OCI-LY7 (cell line): Measurements from ENCODE around the gene CDK17.

Source experiments
- CTCF ChIP-seq: fragments of 200-600 bp; sonication (generic); conservative IDR thresholded peaks from 2 replicates; pipeline ENCODE4 v1.5.1; 2014; ENCODE audit warnings: mild to moderate bottlenecking, antibody characterized with exemption, low read length, moderate library complexity, mixed read lengths
- EZH2phosphoT487 ChIP-seq: fragments of 200-600 bp; sonication (generic); IDR thresholded peaks from 2 replicates; pipeline ENCODE4 v1.6.1; 2018; ENCODE audit warnings: low read depth, borderline replicate concordance, mild to moderate bottlenecking, mixed run types, antibody characterized with exemption, low read length, moderate library complexity, mixed read lengths

- no peak for TF ChIP-seq CTCF
- no peak for TF ChIP-seq EZH2phosphoT487
Measured at GRCh38 chr12:96386794-96387193, 13.4 kb downstream of the CDK17 start.
